OCI-LY1 (cell line): ENCODE data around the gene DHRS7C.

Experiments
- H2AFZ ChIP-seq: fragments of 200-600 bp; sonication (generic), shearing (Covaris generic); 2 replicates; pipeline ENCODE4 v1.6.0; 2014; ENCODE audit warnings: antibody characterized with exemption, mild to moderate bottlenecking, low read length
- H3F3A ChIP-seq: fragments of 200-600 bp; sonication (generic), shearing (Covaris generic); 2 replicates; pipeline ENCODE4 v1.6.0; 2014; ENCODE audit warnings: mild to moderate bottlenecking, antibody characterized with exemption, low read length, moderate library complexity; ENCODE audit not compliant: insufficient read depth
- H3K27ac ChIP-seq: fragments of 200-600 bp; sonication (generic); 2 replicates; pipeline ENCODE4 v1.5.1; 2014; ENCODE audit warnings: low read length, mixed run types, mild to moderate bottlenecking, low read depth; ENCODE audit not compliant: poor library complexity, severe bottlenecking
- H3K27me3 ChIP-seq: fragments of 200-600 bp; sonication (generic); 2 replicates; pipeline ENCODE4 v1.6.0; 2014; ENCODE audit warnings: antibody characterized with exemption, mild to moderate bottlenecking, low read length, moderate library complexity; ENCODE audit not compliant: insufficient read depth
- H3K36me3 ChIP-seq: fragments of 200-600 bp; sonication (generic); 2 replicates; pipeline ENCODE4 v1.6.1; 2014; ENCODE audit warnings: mild to moderate bottlenecking, antibody characterized with exemption, low read length, moderate library complexity, mixed read lengths; ENCODE audit not compliant: insufficient read depth
- H3K4me1 ChIP-seq: fragments of 200-600 bp; sonication (generic); 2 replicates; pipeline ENCODE4 v1.5.1; 2014; ENCODE audit warnings: mild to moderate bottlenecking, low read length, moderate library complexity; ENCODE audit not compliant: insufficient read depth, severe bottlenecking
- H3K4me2 ChIP-seq: fragments of 200-600 bp; sonication (generic), shearing (Covaris generic); 2 replicates; pipeline ENCODE4 v1.6.1; 2014; ENCODE audit warnings: low read length
- H3K4me3 ChIP-seq: fragments of 200-600 bp; sonication (generic); 2 replicates; pipeline ENCODE4 v1.5.1; 2014; ENCODE audit warnings: low read length, low read depth, mild to moderate bottlenecking, mixed read lengths; ENCODE audit not compliant: poor library complexity, severe bottlenecking
- H3K79me2 ChIP-seq: fragments of 200-600 bp; shearing (Covaris generic); 2 replicates; pipeline ENCODE4 v1.6.1; 2016; ENCODE audit warnings: mixed run types, low read length, mixed read lengths; ENCODE audit not compliant: insufficient read depth
- H3K9ac ChIP-seq: fragments of 200-600 bp; sonication (generic), shearing (Covaris generic); 2 replicates; pipeline ENCODE4 v1.6.1; 2014; ENCODE audit warnings: mild to moderate bottlenecking, low read length, mixed read lengths
- H3K9me2 ChIP-seq: fragments of 200-600 bp; sonication (generic), shearing (Covaris generic); 2 replicates; pipeline ENCODE4 v1.6.1; 2014; ENCODE audit warnings: low read depth, mild to moderate bottlenecking, low read length, mixed read lengths
- H3K9me3 ChIP-seq: fragments of 200-600 bp; shearing (Covaris generic); 2 replicates; pipeline ENCODE4 v1.6.1; 2014; ENCODE audit warnings: low read length, mixed read lengths
- H4K20me1 ChIP-seq: fragments of 200-600 bp; sonication (generic), shearing (Covaris generic); 2 replicates; pipeline ENCODE4 v1.6.0; 2016; ENCODE audit warnings: mild to moderate bottlenecking, low read length; ENCODE audit not compliant: insufficient read depth
- CTCF ChIP-seq: fragments of 200-600 bp; sonication (generic), shearing (Covaris generic); IDR thresholded peaks from 2 replicates; pipeline ENCODE4 v1.5.1; 2017; ENCODE audit warnings: mild to moderate bottlenecking, antibody characterized with exemption, low read length, moderate library complexity, mixed read lengths
- EZH2 ChIP-seq: fragments of 200-600 bp; sonication (generic), shearing (Covaris generic); IDR thresholded peaks from 2 replicates; pipeline ENCODE4 v1.8.0; 2017; ENCODE audit warnings: borderline replicate concordance, mixed run types, mild to moderate bottlenecking, antibody characterized with exemption, low read length, moderate library complexity, mixed read lengths

Gene DHRS7C

DNA sequence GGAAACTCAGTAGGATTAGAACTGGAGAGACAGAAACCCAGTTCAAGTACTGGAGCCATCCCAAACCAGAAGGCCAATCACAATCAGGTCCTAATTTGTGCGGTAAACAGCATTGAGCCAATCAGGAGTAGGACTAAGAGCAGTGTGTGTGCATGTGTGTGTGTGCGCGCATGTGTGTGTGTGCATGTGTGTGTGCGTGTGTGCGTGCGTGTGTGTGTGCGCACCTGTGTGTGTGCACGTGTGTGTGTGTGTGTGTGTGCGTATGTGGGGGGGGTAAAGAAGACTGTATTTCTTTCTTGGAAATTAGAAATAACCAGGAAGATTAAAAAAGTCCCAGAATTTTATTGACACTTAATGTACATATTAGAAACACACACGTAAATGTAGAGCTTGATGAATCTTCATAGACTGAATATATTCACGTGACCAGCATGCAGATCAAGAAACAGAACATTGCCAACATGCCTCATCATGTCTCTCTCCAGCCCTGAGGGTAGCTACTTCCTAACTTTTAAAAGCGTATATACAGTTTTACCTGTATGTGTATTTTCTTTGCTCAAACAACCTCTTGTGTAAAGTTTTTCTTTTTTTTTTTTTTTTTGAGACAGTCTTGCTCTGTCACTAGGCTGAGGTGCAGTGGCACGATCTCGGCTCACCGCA, 919 bp upstream of the DHRS7C start:
- Histone ChIP-seq H3K9me2 (no peaks in the 10 kb centered on the region), H3K4me1 (no peaks in the 10 kb centered on the region), H2AFZ (no peak overlapping the region), H3K9me3 (no peaks in the 10 kb centered on the region), H3K4me3 (no peak overlapping the region), H3F3A (no peaks in the 10 kb centered on the region), H3K27ac (no peak overlapping the region), H3K79me2 (no peaks in the 10 kb centered on the region), H4K20me1 (no peaks in the 10 kb centered on the region), H3K4me2 (no peak overlapping the region), H3K27me3 (no peaks in the 10 kb centered on the region), H3K9ac (no peak overlapping the region), H3K36me3 (no peaks in the 10 kb centered on the region)
- no peak for TF ChIP-seq EZH2
- no peak for TF ChIP-seq CTCF

DNA sequence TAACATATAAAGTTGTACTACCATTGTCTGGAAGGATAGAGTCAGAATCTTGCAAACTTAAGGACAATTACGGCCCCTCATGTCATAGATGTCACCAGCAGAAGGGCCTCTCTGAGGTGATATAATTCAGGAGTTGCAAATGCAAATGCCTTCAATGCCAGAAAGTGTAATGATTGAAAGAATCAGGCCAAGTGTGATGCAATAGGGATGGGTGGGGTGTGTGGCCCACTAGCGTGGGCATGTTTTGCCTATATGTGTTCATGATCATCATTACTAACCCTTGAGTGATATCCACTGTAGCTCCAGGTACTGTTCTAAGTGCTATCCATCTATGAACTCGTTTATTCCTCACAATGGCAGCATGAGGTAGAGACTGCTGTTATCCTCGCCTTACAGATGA, 1.1 kb downstream of the DHRS7C start:
- Histone ChIP-seq H3K27ac (no peak overlapping the region), H3K4me1 (no peaks in the 10 kb centered on the region), H3K9me2 (no peaks in the 10 kb centered on the region), H3K36me3 (no peaks in the 10 kb centered on the region), H3K4me2 (no peak overlapping the region), H3K4me3 (no peak overlapping the region), H3K79me2 (no peaks in the 10 kb centered on the region), H3K27me3 (no peaks in the 10 kb centered on the region), H3K9ac (no peak overlapping the region), H3K9me3 (no peaks in the 10 kb centered on the region), H3F3A (no peaks in the 10 kb centered on the region), H2AFZ (no peak overlapping the region), H4K20me1 (no peaks in the 10 kb centered on the region)
- TF ChIP-seq EZH2: no peak
- TF ChIP-seq CTCF: no peak

DNA sequence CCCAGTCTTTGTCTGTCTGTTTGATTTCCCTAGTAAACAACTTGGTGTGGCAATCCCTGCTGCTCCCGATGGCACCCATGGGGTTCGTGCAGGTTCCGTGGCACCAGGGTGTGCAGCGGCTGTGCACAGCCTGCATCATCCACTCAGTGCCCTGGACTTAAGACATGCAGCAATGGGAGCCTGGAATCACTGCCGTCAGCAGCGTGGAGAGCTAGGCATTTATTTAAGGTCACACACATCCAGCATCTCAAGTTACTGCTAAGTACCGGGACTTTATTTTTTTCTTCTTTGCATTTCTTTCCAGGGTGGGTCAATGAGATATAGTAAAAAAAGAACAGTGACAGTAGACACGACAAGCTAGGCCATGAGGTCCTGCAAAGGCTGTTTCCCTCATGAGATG, 2.8 kb downstream of the DHRS7C start:
- Histone ChIP-seq H2AFZ (no peak overlapping the region), H3K27ac (no peak overlapping the region)

More for the DNA sequence above, 2.8 kb downstream of the DHRS7C start:
- Histone ChIP-seq H3K9me2 (no peaks in the 10 kb centered on the region), H3K4me3 (no peak overlapping the region), H3K4me2 (no peak overlapping the region), H3F3A (no peaks in the 10 kb centered on the region), H3K9ac (no peak overlapping the region), H3K79me2 (no peaks in the 10 kb centered on the region), H3K27me3 (no peaks in the 10 kb centered on the region), H3K9me3 (no peaks in the 10 kb centered on the region), H3K36me3 (no peaks in the 10 kb centered on the region), H3K4me1 (no peaks in the 10 kb centered on the region), H4K20me1 (no peaks in the 10 kb centered on the region)
- TF ChIP-seq CTCF (no peak), EZH2 (no peak)
